ENCODE measurements around the gene OMA1. TPM values are rescaled to one million over a fixed set of nuclear protein-coding genes. Genes with fewer than 3 reads are reported as not detected.
"Not testable (repeated sequence)": the region's sequence is repeated elsewhere in the genome, so short reads cannot be mapped to it uniquely, and the experiment has no call there.

The OMA1 gene
- total RNA-seq, 2 donors from 2014 or later: 27.0 to 27.3 TPM

GRCh38 chr1:58505286-58505685 lies 41.2 kb downstream of the OMA1 start:
- H3K9me3 ChIP-seq: peaks cover 0 to under 1% of the 10 kb centered on the region in 2 donors
- TF ChIP-seq, protein P1, sequence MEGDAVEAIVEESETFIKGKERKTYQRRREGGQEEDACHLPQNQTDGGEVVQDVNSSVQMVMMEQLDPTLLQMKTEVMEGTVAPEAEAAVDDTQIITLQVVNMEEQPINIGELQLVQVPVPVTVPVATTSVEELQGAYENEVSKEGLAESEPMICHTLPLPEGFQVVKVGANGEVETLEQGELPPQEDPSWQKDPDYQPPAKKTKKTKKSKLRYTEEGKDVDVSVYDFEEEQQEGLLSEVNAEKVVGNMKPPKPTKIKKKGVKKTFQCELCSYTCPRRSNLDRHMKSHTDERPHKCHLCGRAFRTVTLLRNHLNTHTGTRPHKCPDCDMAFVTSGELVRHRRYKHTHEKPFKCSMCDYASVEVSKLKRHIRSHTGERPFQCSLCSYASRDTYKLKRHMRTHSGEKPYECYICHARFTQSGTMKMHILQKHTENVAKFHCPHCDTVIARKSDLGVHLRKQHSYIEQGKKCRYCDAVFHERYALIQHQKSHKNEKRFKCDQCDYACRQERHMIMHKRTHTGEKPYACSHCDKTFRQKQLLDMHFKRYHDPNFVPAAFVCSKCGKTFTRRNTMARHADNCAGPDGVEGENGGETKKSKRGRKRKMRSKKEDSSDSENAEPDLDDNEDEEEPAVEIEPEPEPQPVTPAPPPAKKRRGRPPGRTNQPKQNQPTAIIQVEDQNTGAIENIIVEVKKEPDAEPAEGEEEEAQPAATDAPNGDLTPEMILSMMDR (IDR thresholded peaks at IDR 0.05): no peak
- no peak overlapping the region for H3K4me3 ChIP-seq
- peaks cover 5% of the 10 kb centered on the region for H3K36me3 ChIP-seq
- no peaks in the 10 kb centered on the region for H3K27me3 ChIP-seq
- DNase-seq (ENCODE audit: low spot score): no peak
- H3K4me1 ChIP-seq: no peaks in the 10 kb centered on the region
- H3K27ac ChIP-seq: no peak overlapping the region

- H3K4me1 ChIP-seq: no peaks in the 10 kb centered on the region
- no peak overlapping the region for H3K27ac ChIP-seq
- TF ChIP-seq, protein P1 (IDR thresholded peaks at IDR 0.05): no peak
- H3K27me3 ChIP-seq: no peaks in the 10 kb centered on the region
- no peak overlapping the region for H3K4me3 ChIP-seq
- DNase-seq (ENCODE audit: low spot score): no peak
- no peaks in the 10 kb centered on the region for H3K36me3 ChIP-seq
- H3K9me3 ChIP-seq: no peaks in the 10 kb centered on the region
Measured at GRCh38 chr1:58502519-58502918, 44.0 kb downstream of the OMA1 start.

- no peak for DNase-seq (ENCODE audit: low spot score)
- Histone ChIP-seq H3K27ac (no peak overlapping the region), H3K27me3 (no peaks in the 10 kb centered on the region), H3K4me1 (no peaks in the 10 kb centered on the region), H3K9me3 (no peaks in the 10 kb centered on the region), H3K4me3 (no peak overlapping the region), H3K36me3 (no peaks in the 10 kb centered on the region)
- TF ChIP-seq, protein P1 (IDR thresholded peaks at IDR 0.05): no peak
Measured at GRCh38 chr1:58500043-58500442, 46.5 kb downstream of the OMA1 start.

DNA sequence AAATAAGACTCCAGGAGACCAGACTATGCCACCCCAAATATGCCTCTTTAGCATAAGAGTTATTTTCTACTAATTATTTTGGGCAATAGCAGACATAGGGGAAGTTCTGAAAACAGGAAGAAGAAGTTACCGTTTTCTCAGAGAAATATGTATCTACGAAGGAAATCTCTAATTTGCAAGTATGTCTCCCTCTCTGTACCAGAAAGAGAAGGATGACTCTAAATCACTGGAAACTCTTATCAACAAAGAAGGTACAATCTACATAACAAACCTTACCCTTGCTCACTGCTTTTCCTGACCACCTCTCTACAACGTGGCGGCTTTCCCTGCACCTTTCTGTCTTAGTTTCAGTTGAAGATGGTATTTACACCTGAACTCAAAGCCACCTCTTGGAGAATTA lies 49.0 kb downstream of the OMA1 start:
- H3K27ac ChIP-seq: no peak overlapping the region
- no peaks in the 10 kb centered on the region for H3K9me3 ChIP-seq
- H3K4me1 ChIP-seq: no peaks in the 10 kb centered on the region
- no peak overlapping the region for H3K4me3 ChIP-seq
- TF ChIP-seq, protein P1 (IDR thresholded peaks at IDR 0.05): no peak
- no peak for DNase-seq (ENCODE audit: low spot score)
- H3K36me3 ChIP-seq: no peaks in the 10 kb centered on the region
- H3K27me3 ChIP-seq: no peaks in the 10 kb centered on the region

GRCh38 chr1:58496042-58496441 lies 50.5 kb downstream of the OMA1 start:
- TF ChIP-seq, protein P1 (IDR thresholded peaks at IDR 0.05): no peak
- no peaks in the 10 kb centered on the region for H3K27me3 ChIP-seq
- no peaks in the 10 kb centered on the region for H3K36me3 ChIP-seq
- H3K4me3 ChIP-seq: no peak overlapping the region
- DNase-seq (ENCODE audit: low spot score): no peak
- no peaks in the 10 kb centered on the region for H3K4me1 ChIP-seq
- no peak overlapping the region for H3K27ac ChIP-seq
- no peaks in the 10 kb centered on the region for H3K9me3 ChIP-seq

GRCh38 chr1:58488914-58489313 lies 57.6 kb downstream of the OMA1 start:
- not testable (repeated sequence) for H3K36me3 ChIP-seq; H3K27me3 ChIP-seq; H3K9me3 ChIP-seq; H3K4me3 ChIP-seq; DNase-seq (ENCODE audit: low spot score); H3K27ac ChIP-seq; H3K4me1 ChIP-seq
